HG02678 (cell line): Measurements from ENCODE around the gene RPAIN.
"Not testable (repeated sequence)": the region's sequence is repeated elsewhere in the genome, so short reads cannot be mapped to it uniquely, and the experiment has no call there.

ENCODE experiments used
- ATAC-seq: cut with Tn5 transposase; IDR thresholded peaks from one replicate; pipeline ENCODE4 v1.9.1; 2021; ENCODE audit warnings: mild to moderate bottlenecking, moderate library complexity; ENCODE audit not compliant: unreplicated experiment

Gene RPAIN

GRCh38 chr17:5429191-5429887, 9.4 kb downstream of the RPAIN start:
- ATAC-seq: no peak

GRCh38 chr17:5430413-5430999, 10.5 kb downstream of the RPAIN start:
- no peak for ATAC-seq

GRCh38 chr17:5431234-5431633, 11.3 kb downstream of the RPAIN start:
- ATAC-seq: not testable (repeated sequence)

- no peak for ATAC-seq
Measured at GRCh38 chr17:5431949-5432556, 12.1 kb downstream of the RPAIN start.

GRCh38 chr17:5434984-5435383, 15.0 kb downstream of the RPAIN start:
- no peak for ATAC-seq

GRCh38 chr17:5435781-5436315, 15.9 kb downstream of the RPAIN start:
- ATAC-seq: not testable (repeated sequence)

- ATAC-seq: no peak
Measured at GRCh38 chr17:5437721-5438317, 17.8 kb downstream of the RPAIN start.

GRCh38 chr17:5438716-5439445, 18.9 kb downstream of the RPAIN start, which contains the start of gene C1QBP:
TSS of gene C1QBP (minus strand) at chr17:5439155. CDS start at chr17:5439073, 82 bp downstream.
- ATAC-seq: peak; percentile 87

GRCh38 chr17:5439446-5439764, 19.4 kb downstream of the RPAIN start:
- ATAC-seq: no peak

- ATAC-seq: no peak
Measured at GRCh38 chr17:5443728-5444127, 23.7 kb downstream of the RPAIN start.

- ATAC-seq: no peak
Measured at GRCh38 chr17:5444209-5444608, 24.2 kb downstream of the RPAIN start.

GRCh38 chr17:5446786-5447185, 26.8 kb downstream of the RPAIN start:
- no peak for ATAC-seq

- ATAC-seq: no peak
Measured at GRCh38 chr17:5464717-5465507, 44.9 kb downstream of the RPAIN start.

GRCh38 chr17:5466295-5466694, 46.3 kb downstream of the RPAIN start:
- ATAC-seq: no peak

GRCh38 chr17:5467416-5467815, 47.4 kb downstream of the RPAIN start:
- no peak for ATAC-seq

GRCh38 chr17:5468075-5468473, 48.1 kb downstream of the RPAIN start:
- no peak for ATAC-seq

- no peak for ATAC-seq
Measured at GRCh38 chr17:5472511-5472910, 52.5 kb downstream of the RPAIN start.

- no peak for ATAC-seq
Measured at GRCh38 chr17:5473906-5474305, 53.9 kb downstream of the RPAIN start.

GRCh38 chr17:5478992-5479391, 59.0 kb downstream of the RPAIN start:
- no peak for ATAC-seq

- ATAC-seq: no peak
Measured at GRCh38 chr17:5480962-5481361, 61.0 kb downstream of the RPAIN start.
